ENCODE measurements around the gene PSMD9. TPM values are rescaled to one million over a fixed set of nuclear protein-coding genes. Genes with fewer than 3 reads are reported as not detected.
"Not testable (repeated sequence)": the region's sequence is repeated elsewhere in the genome, so short reads cannot be mapped to it uniquely, and the experiment has no call there.

Gene PSMD9
- total and polyA plus RNA-seq, 4 donors = 37.2 to 81.8 (median 40.9) TPM

GRCh38 chr12:121888083-121888477, 510 bp upstream of the PSMD9 start:
- Histone ChIP-seq H3K27ac (ENCODE audit: low read depth in 1 of 2, low read length in 2 of 2) (no peak overlapping the region), H3K4me1 (ENCODE audit: control insufficient read depth in 1 of 2, insufficient read depth in 2 of 2, low read length in 2 of 2) (no peaks in the 10 kb centered on the region), H3K36me3 (ENCODE audit: control insufficient read depth in 1 of 2, insufficient read depth in 2 of 2, low read length in 1 of 2) (no peaks in the 10 kb centered on the region), H3K4me3 (ENCODE audit: low read length in 2 of 2) (peak overlapping the region in 1 of 2 donors; percentile 22), H3K9me3 (ENCODE audit: control insufficient read depth, low read length) (no peaks in the 10 kb centered on the region), H3K27me3 (ENCODE audit: control insufficient read depth in 1 of 2, insufficient read depth in 2 of 2, low read length in 1 of 2) (no peaks in the 10 kb centered on the region)
- intact Hi-C loops (cut with DNase I) = loop anchor here (2.0 to 5.0 kb wide), 5 partner anchors 29 to 93 kb away; partner anchors contain the start of gene HPD (in 1 of the 2)
- ATAC-seq (ENCODE audit: low FRiP score) (no peak), DNase-seq (no peak)
- WGBS, 2 donors = 50 to 57% methylated on average over 6 of the region's 6 CpGs

- Histone ChIP-seq H3K9me3 (ENCODE audit: control insufficient read depth, low read length) (no peaks in the 10 kb centered on the region), H3K27me3 (ENCODE audit: control insufficient read depth in 1 of 2, insufficient read depth in 2 of 2, low read length in 1 of 2) (no peaks in the 10 kb centered on the region), H3K27ac (ENCODE audit: low read depth in 1 of 2, low read length in 2 of 2) (peak overlapping the region in 1 of 2 donors; percentile 96), H3K36me3 (ENCODE audit: control insufficient read depth in 1 of 2, insufficient read depth in 2 of 2, low read length in 1 of 2) (no peaks in the 10 kb centered on the region), H3K4me3 (ENCODE audit: low read length in 2 of 2) (peak overlapping the region; percentile 36 to 79), H3K4me1 (ENCODE audit: control insufficient read depth in 1 of 2, insufficient read depth in 2 of 2, low read length in 2 of 2) (peaks cover 0 to 7% of the 10 kb centered on the region in 2 donors)
- WGBS, 2 donors = 1% methylated on average over 7 of the region's 7 CpGs
- ATAC-seq (ENCODE audit: low FRiP score) (no peak), DNase-seq (no peak)
- intact Hi-C loops (cut with DNase I) = loop anchor here (1.0 to 5.0 kb wide), 6 partner anchors 30 to 94 kb away; partner anchors contain the start of gene HPD (in 1 of the 2)
These were observed 659 bp downstream of the PSMD9 start for GRCh38 chr12:121889274-121889624.

- not testable (repeated sequence) for H3K36me3 ChIP-seq (ENCODE audit: control insufficient read depth in 1 of 2, insufficient read depth in 2 of 2, low read length in 1 of 2); H3K9me3 ChIP-seq (ENCODE audit: control insufficient read depth, low read length); H3K27me3 ChIP-seq (ENCODE audit: control insufficient read depth in 1 of 2, insufficient read depth in 2 of 2, low read length in 1 of 2); H3K27ac ChIP-seq (ENCODE audit: low read depth in 1 of 2, low read length in 2 of 2); H3K4me1 ChIP-seq (ENCODE audit: control insufficient read depth in 1 of 2, insufficient read depth in 2 of 2, low read length in 2 of 2); ATAC-seq (ENCODE audit: low FRiP score); DNase-seq
- 26 to 27% methylated on average over 6 of the region's 6 CpGs for WGBS, 2 donors
- peak overlapping the region in 1 of 2 donors; percentile 79 for H3K4me3 ChIP-seq (ENCODE audit: low read length in 2 of 2)
- intact Hi-C loops (cut with DNase I) = loop anchor here (1.0 to 10.0 kb wide), 8 partner anchors 31 to 195 kb away; partner anchors contain the start of genes HPD (in 1 of the 2) and TMEM120B (in 1 of the 2)
These were observed 1.1 kb downstream of the PSMD9 start for GRCh38 chr12:121889661-121890060.

- peaks cover 5 to 7% of the 10 kb centered on the region in 2 donors for H3K36me3 ChIP-seq (ENCODE audit: control insufficient read depth in 1 of 2, insufficient read depth in 2 of 2, low read length in 1 of 2)
- H3K4me1 ChIP-seq (ENCODE audit: control insufficient read depth in 1 of 2, insufficient read depth in 2 of 2, low read length in 2 of 2) = peaks cover 0 to 7% of the 10 kb centered on the region in 2 donors
- H3K4me3 ChIP-seq (ENCODE audit: low read length in 2 of 2) = no peak overlapping the region
- intact Hi-C loops (cut with DNase I) = loop anchor here (10.0 kb wide), 2 partner anchors 178 to 198 kb away; partner anchors contain the start of gene TMEM120B (in 1 of the 2)
- DNase-seq (no peak), ATAC-seq (ENCODE audit: low FRiP score) (no peak)
- H3K27me3 ChIP-seq (ENCODE audit: control insufficient read depth in 1 of 2, insufficient read depth in 2 of 2, low read length in 1 of 2) = no peaks in the 10 kb centered on the region
- WGBS, 2 donors = 61 to 64% methylated on average over 13 of the region's 13 CpGs
- H3K9me3 ChIP-seq (ENCODE audit: control insufficient read depth, low read length) = no peaks in the 10 kb centered on the region
- no peak overlapping the region for H3K27ac ChIP-seq (ENCODE audit: low read depth in 1 of 2, low read length in 2 of 2)
These were observed 4.3 kb downstream of the PSMD9 start for GRCh38 chr12:121892673-121893561.

- Histone ChIP-seq H3K4me3 (ENCODE audit: low read length in 2 of 2) (no peak overlapping the region), H3K27me3 (ENCODE audit: control insufficient read depth in 1 of 2, insufficient read depth in 2 of 2, low read length in 1 of 2) (no peaks in the 10 kb centered on the region), H3K36me3 (ENCODE audit: control insufficient read depth in 1 of 2, insufficient read depth in 2 of 2, low read length in 1 of 2) (peaks cover 5 to 7% of the 10 kb centered on the region in 2 donors), H3K4me1 (ENCODE audit: control insufficient read depth in 1 of 2, insufficient read depth in 2 of 2, low read length in 2 of 2) (peaks cover 0 to 7% of the 10 kb centered on the region in 2 donors), H3K27ac (ENCODE audit: low read depth in 1 of 2, low read length in 2 of 2) (no peak overlapping the region), H3K9me3 (ENCODE audit: control insufficient read depth, low read length) (no peaks in the 10 kb centered on the region)
- DNase-seq = no peak
- WGBS, 2 donors = 18 to 30% methylated on average over 1 of the region's 1 CpG
- ATAC-seq (ENCODE audit: low FRiP score) = no peak
- intact Hi-C loops (cut with DNase I) = loop anchor here (10.0 kb wide), 2 partner anchors 179 to 199 kb away; partner anchors contain the start of gene TMEM120B (in 1 of the 2)
These were observed 5.4 kb downstream of the PSMD9 start for GRCh38 chr12:121893961-121894460.

- no peak overlapping the region for H3K27ac ChIP-seq (ENCODE audit: low read depth in 1 of 2, low read length in 2 of 2)
- WGBS, 2 donors = 26 to 35% methylated on average over 7 of the region's 7 CpGs
- peaks cover 7% of the 10 kb centered on the region in 2 donors for H3K36me3 ChIP-seq (ENCODE audit: control insufficient read depth in 1 of 2, insufficient read depth in 2 of 2, low read length in 1 of 2)
- ATAC-seq (ENCODE audit: low FRiP score) = no peak
- intact Hi-C loops (cut with DNase I) = loop anchor here (10.0 kb wide), 2 partner anchors 180 to 200 kb away; partner anchors contain the start of gene TMEM120B (in 1 of the 2)
- no peak for DNase-seq
- H3K27me3 ChIP-seq (ENCODE audit: control insufficient read depth in 1 of 2, insufficient read depth in 2 of 2, low read length in 1 of 2) = no peaks in the 10 kb centered on the region
- no peak overlapping the region for H3K4me3 ChIP-seq (ENCODE audit: low read length in 2 of 2)
- peaks cover 0 to 7% of the 10 kb centered on the region in 2 donors for H3K4me1 ChIP-seq (ENCODE audit: control insufficient read depth in 1 of 2, insufficient read depth in 2 of 2, low read length in 2 of 2)
- no peaks in the 10 kb centered on the region for H3K9me3 ChIP-seq (ENCODE audit: control insufficient read depth, low read length)
These were observed 6.0 kb downstream of the PSMD9 start for GRCh38 chr12:121894633-121895032.

- no peaks in the 10 kb centered on the region for H3K9me3 ChIP-seq (ENCODE audit: control insufficient read depth, low read length)
- H3K4me3 ChIP-seq (ENCODE audit: low read length in 2 of 2) = no peak overlapping the region
- DNase-seq (no peak), ATAC-seq (ENCODE audit: low FRiP score) (no peak)
- H3K36me3 ChIP-seq (ENCODE audit: control insufficient read depth in 1 of 2, insufficient read depth in 2 of 2, low read length in 1 of 2) = peaks cover 9 to 14% of the 10 kb centered on the region in 2 donors
- intact Hi-C loops (cut with DNase I) = loop anchor here (10.0 kb wide), 2 partner anchors 183 to 203 kb away; partner anchors contain the start of gene TMEM120B (in 1 of the 2)
- H3K4me1 ChIP-seq (ENCODE audit: control insufficient read depth in 1 of 2, insufficient read depth in 2 of 2, low read length in 2 of 2) = peaks cover 0 to 6% of the 10 kb centered on the region in 2 donors
- H3K27ac ChIP-seq (ENCODE audit: low read depth in 1 of 2, low read length in 2 of 2) = no peak overlapping the region
- 53 to 79% methylated on average over 4 to 5 of the region's 5 CpGs for WGBS, 2 donors
- no peaks in the 10 kb centered on the region for H3K27me3 ChIP-seq (ENCODE audit: control insufficient read depth in 1 of 2, insufficient read depth in 2 of 2, low read length in 1 of 2)
These were observed 9.7 kb downstream of the PSMD9 start for GRCh38 chr12:121898287-121898686.

- H3K4me1 ChIP-seq (ENCODE audit: control insufficient read depth in 1 of 2, insufficient read depth in 2 of 2, low read length in 2 of 2) = no peaks in the 10 kb centered on the region
- peaks cover 15 to 16% of the 10 kb centered on the region in 2 donors for H3K36me3 ChIP-seq (ENCODE audit: control insufficient read depth in 1 of 2, insufficient read depth in 2 of 2, low read length in 1 of 2)
- no peak overlapping the region for H3K27ac ChIP-seq (ENCODE audit: low read depth in 1 of 2, low read length in 2 of 2)
- H3K4me3 ChIP-seq (ENCODE audit: low read length in 2 of 2) = no peak overlapping the region
- intact Hi-C loops (cut with DNase I) = loop anchor here (10.0 kb wide), 2 partner anchors 185 to 205 kb away; partner anchors contain the start of gene TMEM120B (in 1 of the 2)
- 90 to 91% methylated on average over 14 of the region's 14 CpGs for WGBS, 2 donors
- no peaks in the 10 kb centered on the region for H3K27me3 ChIP-seq (ENCODE audit: control insufficient read depth in 1 of 2, insufficient read depth in 2 of 2, low read length in 1 of 2)
- no peaks in the 10 kb centered on the region for H3K9me3 ChIP-seq (ENCODE audit: control insufficient read depth, low read length)
- DNase-seq = no peak
- no peak for ATAC-seq (ENCODE audit: low FRiP score)
These were observed 11.0 kb downstream of the PSMD9 start for GRCh38 chr12:121899590-121899989.

Measured in aorta (tissue), 5 donors.